Nephron progenitor cell (in vitro differentiated cells): ENCODE measurements around the gene APLP2.

Experiments
- DNase-seq: peaks from one replicate; pipeline ENCODE4 v3.0.0; 2021
- H3K27ac Mint-ChIP-seq: 2 replicates; pipeline ENCODE4 v1.8.0; 2021; ENCODE audit warnings: mild to moderate bottlenecking, moderate library complexity, mixed read lengths
- H3K27me3 Mint-ChIP-seq: 2 replicates; pipeline ENCODE4 v1.8.0; 2021; ENCODE audit warnings: mild to moderate bottlenecking, low read depth, mixed read lengths; ENCODE audit not compliant: poor library complexity
- H3K36me3 Mint-ChIP-seq: 2 replicates; pipeline ENCODE4 v1.8.0; 2021; ENCODE audit warnings: low read depth, mixed read lengths
- H3K4me1 Mint-ChIP-seq: 2 replicates; pipeline ENCODE4 v1.8.0; 2021; ENCODE audit warnings: mixed read lengths
- H3K4me3 Mint-ChIP-seq: 2 replicates; pipeline ENCODE4 v1.8.0; 2021; ENCODE audit warnings: mild to moderate bottlenecking, moderate library complexity, mixed read lengths
- H3K9me3 Mint-ChIP-seq: 2 replicates; pipeline ENCODE4 v1.8.0; 2021; ENCODE audit warnings: mild to moderate bottlenecking, moderate library complexity, mixed read lengths
- TF ChIP-seq, protein P1 (sequence below): fragments of 200-600 bp; sonication (generic); IDR thresholded peaks from 2 replicates; pipeline ENCODE4 v1.5.0; 2021; ENCODE audit warnings: antibody characterized with exemption

The APLP2 gene

DNA sequence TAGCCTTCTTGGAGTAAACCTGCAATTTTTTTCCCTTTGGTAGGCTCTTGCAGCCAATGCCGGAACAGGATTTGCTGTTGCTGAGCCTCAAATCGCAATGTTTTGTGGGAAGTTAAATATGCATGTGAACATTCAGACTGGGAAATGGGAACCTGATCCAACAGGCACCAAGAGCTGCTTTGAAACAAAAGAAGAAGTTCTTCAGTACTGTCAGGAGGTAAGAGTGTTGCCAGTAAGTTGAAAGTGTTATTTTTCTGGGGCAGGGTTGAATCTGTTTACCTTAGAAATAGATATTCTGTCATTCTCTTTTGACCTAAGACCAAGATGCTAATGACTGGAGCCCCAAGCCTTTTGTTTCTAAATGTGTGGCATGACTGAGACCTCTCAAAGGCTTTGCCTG lies 39.7 kb downstream of the APLP2 start:
- peaks cover 22% of the 10 kb centered on the region for H3K9me3 Mint-ChIP-seq
- TF ChIP-seq, protein P1, sequence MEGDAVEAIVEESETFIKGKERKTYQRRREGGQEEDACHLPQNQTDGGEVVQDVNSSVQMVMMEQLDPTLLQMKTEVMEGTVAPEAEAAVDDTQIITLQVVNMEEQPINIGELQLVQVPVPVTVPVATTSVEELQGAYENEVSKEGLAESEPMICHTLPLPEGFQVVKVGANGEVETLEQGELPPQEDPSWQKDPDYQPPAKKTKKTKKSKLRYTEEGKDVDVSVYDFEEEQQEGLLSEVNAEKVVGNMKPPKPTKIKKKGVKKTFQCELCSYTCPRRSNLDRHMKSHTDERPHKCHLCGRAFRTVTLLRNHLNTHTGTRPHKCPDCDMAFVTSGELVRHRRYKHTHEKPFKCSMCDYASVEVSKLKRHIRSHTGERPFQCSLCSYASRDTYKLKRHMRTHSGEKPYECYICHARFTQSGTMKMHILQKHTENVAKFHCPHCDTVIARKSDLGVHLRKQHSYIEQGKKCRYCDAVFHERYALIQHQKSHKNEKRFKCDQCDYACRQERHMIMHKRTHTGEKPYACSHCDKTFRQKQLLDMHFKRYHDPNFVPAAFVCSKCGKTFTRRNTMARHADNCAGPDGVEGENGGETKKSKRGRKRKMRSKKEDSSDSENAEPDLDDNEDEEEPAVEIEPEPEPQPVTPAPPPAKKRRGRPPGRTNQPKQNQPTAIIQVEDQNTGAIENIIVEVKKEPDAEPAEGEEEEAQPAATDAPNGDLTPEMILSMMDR, result no peak
- H3K4me3 Mint-ChIP-seq, result no peak overlapping the region
- peak overlapping the region; percentile 80 for H3K27ac Mint-ChIP-seq
- H3K36me3 Mint-ChIP-seq, result peaks cover 82% of the 10 kb centered on the region
- peaks cover 28% of the 10 kb centered on the region for H3K4me1 Mint-ChIP-seq
- no peak for DNase-seq
- H3K27me3 Mint-ChIP-seq, result no peaks in the 10 kb centered on the region

DNA sequence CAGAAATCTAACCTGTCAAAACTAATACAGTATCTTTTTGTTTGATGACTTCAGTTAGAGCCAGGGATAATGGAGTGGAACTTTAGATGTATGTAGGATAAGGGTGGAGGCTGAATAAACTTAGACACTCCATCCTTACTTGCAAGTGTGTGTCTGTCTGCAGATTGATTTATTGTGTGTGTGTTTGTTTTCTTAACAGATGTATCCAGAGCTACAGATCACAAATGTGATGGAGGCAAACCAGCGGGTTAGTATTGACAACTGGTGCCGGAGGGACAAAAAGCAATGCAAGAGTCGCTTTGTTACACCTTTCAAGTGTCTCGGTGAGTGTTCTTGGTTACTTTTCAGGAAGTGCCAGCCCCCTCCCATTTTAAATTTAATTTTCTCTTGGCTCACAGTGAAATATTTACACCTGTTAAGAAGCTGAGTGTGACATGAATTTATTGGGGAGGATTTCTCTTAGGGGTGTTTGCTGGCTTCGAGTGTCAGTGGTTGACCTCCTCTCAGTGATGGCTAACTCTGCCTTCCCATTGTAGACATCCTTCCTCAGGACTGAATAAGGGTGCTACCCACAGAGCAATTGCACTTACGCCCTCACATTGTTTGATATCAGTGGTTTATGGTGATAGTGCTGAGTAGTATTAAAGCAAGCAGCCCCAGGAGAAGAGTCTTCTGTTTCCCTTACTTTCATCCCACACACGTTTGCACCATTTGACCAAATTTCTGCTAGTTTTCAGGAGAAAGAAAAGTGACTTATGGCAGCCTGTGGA lies 40.8 kb downstream of the APLP2 start:
- Mint-ChIP-seq H3K36me3 (peaks cover 81% of the 10 kb centered on the region), H3K27me3 (no peaks in the 10 kb centered on the region), H3K9me3 (peaks cover 22% of the 10 kb centered on the region), H3K4me1 (peaks cover 28% of the 10 kb centered on the region), H3K27ac (peak overlapping the region; percentile 96), H3K4me3 (no peak overlapping the region)
- no peak for DNase-seq
- TF ChIP-seq, protein P1, result no peak

DNA sequence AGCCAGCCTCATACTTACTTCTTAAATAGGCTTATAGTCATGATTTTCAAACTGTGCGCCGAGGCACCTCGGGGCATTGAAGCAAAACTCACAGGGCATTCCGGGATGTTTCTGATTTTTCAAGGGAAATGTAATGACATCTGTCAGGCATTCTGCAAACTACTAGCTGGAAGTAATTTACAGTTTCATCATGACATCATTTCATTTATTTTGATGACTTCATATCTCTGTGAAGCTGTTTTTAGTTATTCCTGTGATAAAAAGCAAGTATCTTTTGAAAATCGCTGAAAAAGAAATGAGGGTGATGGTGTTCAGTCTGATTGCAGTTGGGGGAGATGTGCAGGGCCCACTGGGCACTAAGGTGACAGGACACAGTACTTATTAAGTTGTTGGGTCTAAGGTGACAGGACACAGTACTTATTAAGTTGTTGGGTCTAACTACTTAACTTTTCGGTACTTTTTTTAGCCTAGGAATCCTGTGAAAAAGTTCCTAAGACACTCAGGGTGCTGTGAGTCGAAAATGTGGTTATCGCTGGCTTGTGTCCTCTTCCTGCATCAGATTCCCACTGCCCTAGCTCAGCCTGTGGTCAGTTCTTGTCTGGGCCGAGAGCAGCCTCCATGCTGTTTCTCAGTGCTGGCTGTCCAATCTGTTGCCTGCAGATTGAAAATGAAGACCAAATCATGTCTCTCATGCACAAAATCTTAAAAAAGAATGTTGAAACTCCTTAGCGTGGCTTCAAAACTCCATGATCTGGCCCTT lies 42.6 kb downstream of the APLP2 start:
- no peak for DNase-seq
- H3K9me3 Mint-ChIP-seq, result peaks cover 6% of the 10 kb centered on the region
- H3K36me3 Mint-ChIP-seq, result peaks cover 74% of the 10 kb centered on the region
- TF ChIP-seq, protein P1, result no peak
- H3K4me1 Mint-ChIP-seq, result peaks cover 28% of the 10 kb centered on the region
- H3K27me3 Mint-ChIP-seq, result no peaks in the 10 kb centered on the region
- peak overlapping the region; percentile 70 for H3K27ac Mint-ChIP-seq
- no peak overlapping the region for H3K4me3 Mint-ChIP-seq

DNA sequence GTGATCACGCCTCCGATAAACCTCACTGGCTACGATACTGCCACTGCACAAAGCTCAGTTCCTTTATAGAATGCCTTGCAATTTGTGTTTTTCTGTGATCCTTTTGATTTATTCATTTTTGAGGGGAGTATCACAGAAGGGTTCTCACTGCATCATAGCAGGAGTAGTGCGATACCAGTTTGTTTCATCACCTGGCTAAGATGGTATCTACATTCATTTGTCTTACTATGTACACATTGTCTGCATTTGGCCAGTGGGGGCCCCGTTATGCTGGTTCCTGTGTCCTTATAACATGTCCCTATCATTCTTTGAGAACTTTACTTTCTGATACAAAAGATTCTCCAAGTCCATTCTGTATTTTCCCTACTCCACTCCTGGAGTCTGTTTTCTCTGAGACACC lies 44.6 kb downstream of the APLP2 start:
- Mint-ChIP-seq H3K4me3 (no peak overlapping the region), H3K4me1 (peaks cover 26% of the 10 kb centered on the region), H3K27me3 (no peaks in the 10 kb centered on the region), H3K36me3 (peaks cover 57% of the 10 kb centered on the region), H3K27ac (no peak overlapping the region), H3K9me3 (no peaks in the 10 kb centered on the region)
- no peak for DNase-seq
- TF ChIP-seq, protein P1, result no peak

DNA sequence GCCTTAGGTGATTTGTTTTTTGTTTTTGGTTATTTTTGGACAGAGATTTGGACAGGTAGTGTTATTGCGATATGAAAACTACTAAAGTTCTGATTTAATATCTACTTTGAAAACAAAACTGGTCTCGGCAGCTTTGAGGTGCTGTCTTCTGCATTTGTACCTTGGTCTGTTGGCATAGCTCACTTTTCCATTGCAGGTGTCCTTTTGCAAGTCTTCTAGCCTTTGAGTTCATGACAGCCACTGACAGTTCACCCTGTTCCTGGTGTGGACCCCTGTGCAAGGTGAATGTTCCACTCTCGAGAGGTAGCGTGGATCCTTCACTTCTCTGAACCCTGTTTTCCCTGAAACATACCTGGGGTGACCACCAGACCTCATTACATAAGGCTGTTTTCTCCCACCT lies 45.0 kb downstream of the APLP2 start:
- TF ChIP-seq, protein P1, result no peak
- Mint-ChIP-seq H3K9me3 (no peaks in the 10 kb centered on the region), H3K4me3 (no peak overlapping the region), H3K27ac (peak overlapping the region; percentile 89), H3K27me3 (no peaks in the 10 kb centered on the region), H3K36me3 (peaks cover 52% of the 10 kb centered on the region), H3K4me1 (peaks cover 21% of the 10 kb centered on the region)
- no peak for DNase-seq
